K562 (cell line): ENCODE data around the gene CDKN2AIPNL. TPM values are rescaled to one million over a fixed set of nuclear protein-coding genes. Genes with fewer than 3 reads are reported as not detected.

Source experiments
- CC2D1A ChIP-seq: fragments of 450-650 bp; IDR thresholded peaks from 2 replicates; pipeline ENCODE4 v1.6.1; 2017; ENCODE audit warnings: mild to moderate bottlenecking
- ESRRA ChIP-seq: fragments of 450-650 bp; IDR thresholded peaks from 2 replicates; pipeline ENCODE4 v1.6.1; 2014; ENCODE audit warnings: low read depth, mild to moderate bottlenecking, moderate library complexity, borderline replicate concordance
- KDM4B ChIP-seq, 2 experiments: fragments of 450-650 bp in 1 of 2; sonication (generic) in 1 of 2; IDR thresholded peaks; 2 replicates each; pipeline ENCODE4 v1.6.1; 2016 to 2017; ENCODE audit warnings: borderline replicate concordance in 2 of 2, antibody characterized with exemption in 1 of 2, low read depth in 1 of 2, mild to moderate bottlenecking in 1 of 2
- SMARCA5 ChIP-seq: fragments of 450-650 bp; IDR thresholded peaks from 2 replicates; pipeline ENCODE4 v1.6.1; 2016
- TAF15 ChIP-seq: fragments of 200-400 bp; formaldehyde crosslinking; IDR thresholded peaks from 2 replicates; pipeline ENCODE4 v1.6.1; 2017; ENCODE audit warnings: mild to moderate bottlenecking, low read depth, low read length, moderate library complexity
- TARDBP ChIP-seq: fragments of 450-650 bp; IDR thresholded peaks from 2 replicates; pipeline ENCODE4 v1.6.1; 2016
- TEAD1 ChIP-seq, 2 experiments: fragments of 450-650 bp in 1 of 2; sonication (generic) in 1 of 2; formaldehyde crosslinking; IDR thresholded peaks; 2 replicates each; pipeline versions ENCODE4 v1.4.0 to v1.8.0; 2020 to 2022; ENCODE audit warnings: mild to moderate bottlenecking in 2 of 2, missing genetic modification reagents in 1 of 2
- ZKSCAN3 ChIP-seq: fragments of 250-450 bp; sonication (Bioruptor Pico); IDR thresholded peaks from 2 replicates; pipeline ENCODE4 v1.4.0; 2020
- ZNF121 ChIP-seq: sonication (generic); formaldehyde crosslinking; conservative IDR thresholded peaks from 2 replicates; pipeline ENCODE4 v1.8.0; 2022; ENCODE audit warnings: missing genetic modification reagents
- ZNF57 ChIP-seq: fragments of 450-650 bp; formaldehyde crosslinking; IDR thresholded peaks from 2 replicates; pipeline ENCODE4 v1.4.0; 2020; ENCODE audit warnings: mild to moderate bottlenecking, moderate library complexity
- polyA plus RNA-seq, 8 experiments: library from polyadenylated mRNA; depleted of rRNA in 4 of 8; stranded (reverse) in 5 of 8; unstranded in 3 of 8; fragments of >200 nt; fragmentation: Nextera tagmentation in 2 of 8; fragmentation: Illumina TruSeq in 1 of 8; extraction: Ambion mirVana in 2 of 8; extraction: Trizol in 1 of 8; gene quantifications; 2 replicates each; pipeline versions ENCODE4 v1.2.1 to v1.2.3, GENCODE V29; 2011 to 2014; ENCODE audit warnings: inconsistent platforms in 1 of 8, missing spikeins in 1 of 8
- total RNA-seq, 7 experiments: library from RNA; depleted of rRNA in 6 of 7; stranded (reverse); fragments of >200 nt in 6 of 7; fragmentation: Illumina TruSeq in 2 of 7; extraction: Trizol in 2 of 7; gene quantifications; 2 replicates each; pipeline versions ENCODE4 v1.2.1 to v1.2.3, GENCODE V29; 2011 to 2021; ENCODE audit warnings: low replicate concordance in 1 of 7
- TF ChIP-seq, protein P1 (sequence below), 2 experiments: fragments of 450-650 bp; IDR thresholded peaks; 2 replicates each; pipeline ENCODE4 v1.6.1; 2016; ENCODE audit warnings: mild to moderate bottlenecking in 2 of 2, borderline replicate concordance in 1 of 2, low read depth in 1 of 2, moderate library complexity in 1 of 2
- TF ChIP-seq, protein P2 (sequence below): fragments of 450-650 bp; IDR thresholded peaks from one replicate; pipeline ENCODE4 v1.6.1; 2018; ENCODE audit warnings: mild to moderate bottlenecking, moderate library complexity; ENCODE audit not compliant: partially characterized antibody
- TF ChIP-seq, protein P3 (sequence below): fragments of 450-650 bp; IDR thresholded peaks from 2 replicates; pipeline ENCODE4 v1.6.1; 2018; ENCODE audit warnings: mild to moderate bottlenecking, low read depth; ENCODE audit not compliant: partially characterized antibody
- TF ChIP-seq, protein P4 (sequence below): sonication (generic); formaldehyde crosslinking; IDR thresholded peaks from 2 replicates; pipeline ENCODE4 v1.8.0; 2022; ENCODE audit warnings: mild to moderate bottlenecking, missing genetic modification reagents, borderline replicate concordance

CDKN2AIPNL gene
- total and polyA plus RNA-seq, 9 of the 15 experiments (the other 6 are each of a cell fraction or from before 2014, with no cell fraction given), result 19.9 to 46.9 (median 42.2) TPM

DNA sequence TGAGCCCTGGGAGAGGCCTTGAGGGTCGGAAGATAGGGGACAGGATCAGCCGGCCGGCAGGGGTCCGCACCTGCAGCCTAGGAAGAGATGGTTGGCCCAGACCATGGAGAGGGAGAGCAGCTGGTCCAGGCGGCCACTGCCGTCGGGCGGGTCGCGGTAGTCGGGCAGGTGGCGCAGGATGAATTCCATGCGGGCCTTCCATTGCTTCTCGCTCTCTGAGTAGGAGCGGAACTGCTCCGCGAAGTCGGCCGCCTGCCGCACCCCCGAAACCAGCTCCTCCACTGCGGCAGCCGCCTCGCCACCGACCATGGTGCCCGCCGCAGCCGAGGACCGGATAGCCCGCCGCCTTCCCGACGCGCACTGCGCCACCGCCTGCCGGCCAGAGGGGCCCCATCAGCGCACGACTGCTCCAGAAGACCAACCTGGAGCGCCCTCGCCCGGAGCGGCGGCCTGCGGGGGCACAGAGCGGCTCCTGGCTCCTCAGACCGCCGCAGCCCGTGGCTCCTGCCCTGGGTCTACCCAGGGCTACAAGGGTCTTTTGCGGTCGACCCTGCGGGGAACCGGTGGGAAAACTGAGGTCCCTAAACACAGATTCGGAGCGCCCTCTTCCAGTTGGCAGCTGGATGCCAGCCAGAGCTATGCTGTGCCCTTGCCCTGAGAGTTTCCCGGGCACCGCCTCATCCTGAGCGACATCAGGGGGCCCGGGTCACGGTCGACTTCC, at the start of gene CDKN2AIPNL (continued):
- TF ChIP-seq, protein P1, sequence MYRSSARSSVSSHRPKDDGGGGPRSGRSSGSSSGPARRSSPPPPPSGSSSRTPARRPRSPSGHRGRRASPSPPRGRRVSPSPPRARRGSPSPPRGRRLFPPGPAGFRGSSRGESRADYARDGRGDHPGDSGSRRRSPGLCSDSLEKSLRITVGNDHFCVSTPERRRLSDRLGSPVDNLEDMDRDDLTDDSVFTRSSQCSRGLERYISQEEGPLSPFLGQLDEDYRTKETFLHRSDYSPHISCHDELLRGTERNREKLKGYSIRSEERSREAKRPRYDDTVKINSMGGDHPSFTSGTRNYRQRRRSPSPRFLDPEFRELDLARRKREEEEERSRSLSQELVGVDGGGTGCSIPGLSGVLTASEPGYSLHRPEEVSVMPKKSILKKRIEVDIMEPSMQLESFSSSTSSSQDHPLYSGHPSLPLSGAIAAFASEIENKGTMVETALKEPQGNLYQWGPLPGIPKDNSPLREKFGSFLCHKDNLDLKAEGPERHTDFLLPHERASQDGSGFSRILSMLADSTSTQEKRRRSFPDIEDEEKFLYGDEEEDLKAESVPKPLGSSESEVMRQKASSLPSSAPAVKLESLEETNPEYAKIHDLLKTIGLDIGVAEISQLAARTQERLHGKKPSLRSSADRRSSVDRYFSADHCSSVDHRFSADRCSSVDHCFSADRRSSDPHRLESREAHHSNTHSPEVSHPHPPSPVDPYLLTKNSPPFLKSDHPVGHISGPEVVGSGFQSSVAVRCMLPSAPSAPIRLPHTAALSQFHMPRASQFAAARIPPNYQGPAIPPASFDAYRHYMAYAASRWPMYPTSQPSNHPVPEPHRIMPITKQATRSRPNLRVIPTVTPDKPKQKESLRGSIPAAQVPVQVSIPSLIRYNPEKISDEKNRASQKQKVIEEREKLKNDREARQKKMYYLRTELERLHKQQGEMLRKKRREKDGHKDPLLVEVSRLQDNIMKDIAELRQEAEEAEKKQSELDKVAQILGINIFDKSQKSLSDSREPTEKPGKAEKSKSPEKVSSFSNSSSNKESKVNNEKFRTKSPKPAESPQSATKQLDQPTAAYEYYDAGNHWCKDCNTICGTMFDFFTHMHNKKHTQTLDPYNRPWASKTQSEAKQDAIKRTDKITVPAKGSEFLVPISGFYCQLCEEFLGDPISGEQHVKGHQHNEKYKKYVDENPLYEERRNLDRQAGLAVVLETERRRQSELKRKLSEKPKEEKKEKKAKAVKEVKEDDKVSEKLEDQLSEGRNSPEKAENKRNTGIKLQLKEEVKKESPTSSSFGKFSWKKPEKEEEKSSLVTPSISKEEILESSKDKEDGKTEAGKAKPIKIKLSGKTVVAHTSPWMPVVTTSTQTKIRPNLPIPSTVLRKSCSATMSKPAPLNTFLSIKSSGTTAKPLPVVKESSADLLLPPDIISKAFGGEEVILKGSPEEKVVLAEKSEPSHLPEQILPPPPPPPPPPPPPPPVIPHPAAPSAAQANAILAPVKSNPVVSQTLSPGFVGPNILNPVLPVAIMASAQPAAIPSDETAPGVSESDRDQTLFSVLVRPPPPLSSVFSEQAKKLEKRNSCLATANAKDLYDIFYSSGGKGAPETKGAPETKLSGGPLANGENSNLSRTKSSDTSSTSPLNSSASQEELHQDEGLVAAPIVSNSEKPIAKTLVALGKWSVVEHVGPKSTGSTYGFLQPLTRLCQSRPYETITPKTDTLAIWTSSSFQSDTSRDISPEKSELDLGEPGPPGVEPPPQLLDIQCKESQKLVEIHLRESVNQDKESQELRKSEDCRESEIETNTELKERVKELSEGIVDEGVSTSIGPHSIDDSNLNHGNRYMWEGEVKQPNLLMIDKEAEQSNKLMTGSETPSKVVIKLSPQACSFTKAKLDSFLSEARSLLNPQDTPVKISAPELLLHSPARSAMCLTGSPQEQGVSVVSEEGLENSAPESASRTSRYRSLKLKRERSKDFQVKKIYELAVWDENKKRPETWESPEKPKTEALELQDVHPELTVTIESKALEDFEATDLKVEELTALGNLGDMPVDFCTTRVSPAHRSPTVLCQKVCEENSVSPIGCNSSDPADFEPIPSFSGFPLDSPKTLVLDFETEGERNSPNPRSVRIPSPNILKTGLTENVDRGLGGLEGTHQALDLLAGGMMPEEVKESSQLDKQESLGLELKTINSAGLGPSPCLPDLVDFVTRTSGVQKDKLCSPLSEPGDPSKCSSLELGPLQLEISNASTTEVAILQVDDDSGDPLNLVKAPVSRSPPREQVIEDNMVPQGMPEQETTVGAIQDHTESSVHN (IDR thresholded peaks at IDR 0.05; ENCODE audit: borderline replicate concordance in 1 of 2, low read depth in 1 of 2), result no peak
- TF ChIP-seq SMARCA5 (no peak), TEAD1 (CRISPR knock-in tag; IDR thresholded peaks at IDR 0.05) (peak; percentile 13 to 79; a peak in 1 of 4 replicates), KDM4B (IDR thresholded peaks at IDR 0.05; ENCODE audit: borderline replicate concordance in 2 of 2, low read depth in 1 of 2) (peak in 1 of 2 experiments; percentile 85; a peak in 1 of 4 replicates), TAF15 (no peak), ZKSCAN3 (CRISPR knock-in tag) (no peak), ZNF57 (CRISPR knock-in tag) (no peak), CC2D1A (no peak), TARDBP (peak; percentile 59; the same call in 1 of the 2 replicates), ESRRA (peak; percentile 81), ZNF121 (CRISPR knock-in tag) (no peak)
- TF ChIP-seq, protein P2, sequence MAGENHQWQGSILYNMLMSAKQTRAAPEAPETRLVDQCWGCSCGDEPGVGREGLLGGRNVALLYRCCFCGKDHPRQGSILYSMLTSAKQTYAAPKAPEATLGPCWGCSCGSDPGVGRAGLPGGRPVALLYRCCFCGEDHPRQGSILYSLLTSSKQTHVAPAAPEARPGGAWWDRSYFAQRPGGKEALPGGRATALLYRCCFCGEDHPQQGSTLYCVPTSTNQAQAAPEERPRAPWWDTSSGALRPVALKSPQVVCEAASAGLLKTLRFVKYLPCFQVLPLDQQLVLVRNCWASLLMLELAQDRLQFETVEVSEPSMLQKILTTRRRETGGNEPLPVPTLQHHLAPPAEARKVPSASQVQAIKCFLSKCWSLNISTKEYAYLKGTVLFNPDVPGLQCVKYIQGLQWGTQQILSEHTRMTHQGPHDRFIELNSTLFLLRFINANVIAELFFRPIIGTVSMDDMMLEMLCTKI, result no peak
- TF ChIP-seq, protein P3, sequence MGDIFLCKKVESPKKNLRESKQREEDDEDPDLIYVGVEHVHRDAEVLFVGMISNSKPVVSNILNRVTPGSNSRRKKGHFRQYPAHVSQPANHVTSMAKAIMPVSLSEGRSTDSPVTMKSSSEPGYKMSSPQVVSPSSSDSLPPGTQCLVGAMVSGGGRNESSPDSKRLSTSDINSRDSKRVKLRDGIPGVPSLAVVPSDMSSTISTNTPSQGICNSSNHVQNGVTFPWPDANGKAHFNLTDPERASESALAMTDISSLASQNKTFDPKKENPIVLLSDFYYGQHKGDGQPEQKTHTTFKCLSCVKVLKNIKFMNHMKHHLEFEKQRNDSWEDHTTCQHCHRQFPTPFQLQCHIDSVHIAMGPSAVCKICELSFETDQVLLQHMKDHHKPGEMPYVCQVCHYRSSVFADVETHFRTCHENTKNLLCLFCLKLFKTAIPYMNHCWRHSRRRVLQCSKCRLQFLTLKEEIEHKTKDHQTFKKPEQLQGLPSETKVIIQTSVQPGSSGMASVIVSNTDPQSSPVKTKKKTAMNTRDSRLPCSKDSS, result no peak
- TF ChIP-seq, protein P4, sequence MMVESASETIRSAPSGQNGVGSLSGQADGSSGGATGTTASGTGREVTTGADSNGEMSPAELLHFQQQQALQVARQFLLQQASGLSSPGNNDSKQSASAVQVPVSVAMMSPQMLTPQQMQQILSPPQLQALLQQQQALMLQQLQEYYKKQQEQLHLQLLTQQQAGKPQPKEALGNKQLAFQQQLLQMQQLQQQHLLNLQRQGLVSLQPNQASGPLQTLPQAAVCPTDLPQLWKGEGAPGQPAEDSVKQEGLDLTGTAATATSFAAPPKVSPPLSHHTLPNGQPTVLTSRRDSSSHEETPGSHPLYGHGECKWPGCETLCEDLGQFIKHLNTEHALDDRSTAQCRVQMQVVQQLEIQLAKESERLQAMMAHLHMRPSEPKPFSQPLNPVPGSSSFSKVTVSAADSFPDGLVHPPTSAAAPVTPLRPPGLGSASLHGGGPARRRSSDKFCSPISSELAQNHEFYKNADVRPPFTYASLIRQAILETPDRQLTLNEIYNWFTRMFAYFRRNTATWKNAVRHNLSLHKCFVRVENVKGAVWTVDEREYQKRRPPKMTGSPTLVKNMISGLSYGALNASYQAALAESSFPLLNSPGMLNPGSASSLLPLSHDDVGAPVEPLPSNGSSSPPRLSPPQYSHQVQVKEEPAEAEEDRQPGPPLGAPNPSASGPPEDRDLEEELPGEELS (CRISPR knock-in tag), result peak; percentile 82; the same call in 1 of the 2 replicates
